HepG2 (cell line): ENCODE data around the gene TNFAIP8L1. TPM values are rescaled to one million over a fixed set of nuclear protein-coding genes. Genes with fewer than 3 reads are reported as not detected.

ENCODE experiments used
- ATAC-seq: fragments of 200-7000 bp; cut with Tn5 transposase; 3 replicates; pipeline ENCODE4 v1.9.1; 2020; ENCODE audit warnings: mild to moderate bottlenecking, moderate library complexity
- BruUV-seq: library from RNA; stranded (reverse); fragments of 400-500 nt; replicated peaks from 2 replicates; lab custom pipeline; 2021; lab: Mats Ljungman, UMichigan
- CTCF ChIA-PET: fragments of 300-600 bp; formaldehyde crosslinking; extraction: SDS; loops from one replicate; lab custom pipeline; 2021; ENCODE audit warnings: low total read pairs, inconsistent platforms, low intra/inter-chr PET ratio; lab: Yijun Ruan, JAX
- POLR2A ChIA-PET: fragments of 350-600 bp; sonication (Branson Sonifier 250); formaldehyde crosslinking; loops from one replicate; lab custom pipeline; 2020; ENCODE audit warnings: antibody characterized with exemption, inconsistent platforms; lab: Yijun Ruan, JAX
- DNase-seq: peaks from one replicate; pipeline ENCODE4 v3.0.0-alpha.2; 2015; ENCODE audit warnings: low spot score
- FAIRE-seq: peaks from 3 replicates; lab custom pipeline; 2011; peaks lifted over from hg19 to GRCh38; lab: Jason Lieb, UNC
- H2AFZ ChIP-seq: one replicate; pipeline ENCODE4 v1.6.1; 2011; ENCODE audit warnings: low read length, inconsistent platforms
- H3K27ac ChIP-seq: fragments of 300-600 bp; 3 replicates; pipeline ENCODE4 v1.8.0; 2011; ENCODE audit warnings: mixed run types, mild to moderate bottlenecking, mixed read lengths, low read length, inconsistent platforms; ENCODE audit not compliant: insufficient read depth; ENCODE audit errors: extremely low read length
- H3K27me3 ChIP-seq, 2 experiments: fragments of 200-600 bp in 1 of 2; 2 replicates in 1 of 2; 3 replicates in 1 of 2; pipeline versions ENCODE4 v1.6.0 to v1.8.0; 2011; ENCODE audit warnings: low read length in 2 of 2, mild to moderate bottlenecking in 2 of 2, moderate library complexity in 2 of 2, inconsistent platforms in 1 of 2; ENCODE audit not compliant: insufficient read depth in 2 of 2, control insufficient read depth in 1 of 2
- H3K36me3 ChIP-seq, 2 experiments: fragments of 200-600 bp in 1 of 2; replicated peaks in 1 of 2; 2 replicates in 1 of 2; 3 replicates in 1 of 2; pipeline versions ENCODE4 v1.5.1 to v1.8.0; 2011; ENCODE audit warnings: low read length in 2 of 2, inconsistent platforms in 1 of 2; ENCODE audit not compliant: insufficient read depth in 2 of 2, control insufficient read depth in 1 of 2
- H3K4me1 ChIP-seq: 2 replicates; pipeline ENCODE4 v1.5.1; 2012; ENCODE audit warnings: low read length, inconsistent platforms; ENCODE audit not compliant: insufficient read depth
- H3K4me2 ChIP-seq: 2 replicates; pipeline ENCODE4 v1.6.0; 2011; ENCODE audit warnings: low read depth, low read length, inconsistent platforms
- H3K4me3 ChIP-seq, 3 experiments: fragments of 200-600 bp in 1 of 3; sonication (generic), shearing (Covaris generic) in 1 of 3; replicated peaks in 1 of 3; 2 replicates each; pipeline ENCODE4 v1.5.1; 2011 to 2016; ENCODE audit warnings: low read length in 3 of 3, inconsistent platforms in 2 of 3, low read depth in 2 of 3, mild to moderate bottlenecking in 2 of 3, control low read depth in 1 of 3, mixed read lengths in 1 of 3; ENCODE audit not compliant: insufficient read depth in 1 of 3
- H3K79me2 ChIP-seq: one replicate; pipeline ENCODE4 v1.6.1; 2011; ENCODE audit warnings: low read length, inconsistent platforms; ENCODE audit not compliant: insufficient read depth
- H3K9ac ChIP-seq: 2 replicates; pipeline ENCODE4 v1.6.0; 2011; ENCODE audit warnings: mild to moderate bottlenecking, low read depth, low read length, inconsistent platforms; ENCODE audit not compliant: insufficient read depth
- H3K9me3 ChIP-seq: 2 replicates; pipeline ENCODE4 v1.5.1; 2012; ENCODE audit warnings: mild to moderate bottlenecking, low read length
- H4K20me1 ChIP-seq: 2 replicates; pipeline ENCODE4 v1.6.0; 2011; ENCODE audit warnings: inconsistent platforms, mild to moderate bottlenecking, low read length, moderate library complexity; ENCODE audit not compliant: insufficient read depth
- AHDC1 ChIP-seq: sonication (generic); formaldehyde crosslinking; IDR thresholded peaks from 2 replicates; pipeline ENCODE4 v1.5.1; 2020; ENCODE audit warnings: mild to moderate bottlenecking, missing genetic modification reagents, borderline replicate concordance
- CBX1 ChIP-seq: IDR thresholded peaks from one replicate; pipeline ENCODE4 v1.6.1; 2016; ENCODE audit warnings: antibody characterized with exemption, low read depth
- GABPB1 ChIP-seq: IDR thresholded peaks from 2 replicates; pipeline ENCODE4 v1.6.1; 2016; ENCODE audit warnings: mild to moderate bottlenecking, missing genetic modification reagents, moderate library complexity, missing compliant biosample characterization
- GATAD1 ChIP-seq: IDR thresholded peaks from 2 replicates; pipeline ENCODE4 v1.6.1; 2016; ENCODE audit warnings: missing genetic modification reagents, missing compliant biosample characterization
- GATAD2A ChIP-seq: IDR thresholded peaks from 2 replicates; pipeline ENCODE4 v1.6.1; 2016
- GTF3A ChIP-seq: sonication (generic); formaldehyde crosslinking; conservative IDR thresholded peaks from 2 replicates; pipeline ENCODE4 v1.4.0; 2020; ENCODE audit warnings: mild to moderate bottlenecking, missing genetic modification reagents
- HNRNPLL ChIP-seq: fragments of 200-400 bp; formaldehyde crosslinking; IDR thresholded peaks from 2 replicates; pipeline ENCODE4 v1.6.1; 2017; ENCODE audit warnings: mild to moderate bottlenecking, low read depth, low read length; ENCODE audit not compliant: poor library complexity, severe bottlenecking
- KLF6 ChIP-seq: IDR thresholded peaks from 2 replicates; pipeline ENCODE4 v1.8.0; 2016; ENCODE audit warnings: missing biosample characterization, missing genetic modification reagents
- RFXAP ChIP-seq: sonication (generic); formaldehyde crosslinking; IDR thresholded peaks from 2 replicates; pipeline ENCODE4 v1.4.0; 2020; ENCODE audit warnings: missing genetic modification reagents, borderline replicate concordance
- RXRA ChIP-seq: sonication (generic); formaldehyde crosslinking; IDR thresholded peaks from 2 replicates; pipeline ENCODE4 v1.5.1; 2020; ENCODE audit warnings: missing genetic modification reagents
- TCF12 ChIP-seq, 2 experiments: fragments of 450-650 bp in 1 of 2; sonication (generic) in 1 of 2; formaldehyde crosslinking in 1 of 2; IDR thresholded peaks; 2 replicates each; pipeline versions ENCODE4 v1.6.1 to v1.8.0; 2017 to 2022; ENCODE audit warnings: antibody characterized with exemption in 1 of 2, mild to moderate bottlenecking in 1 of 2, missing genetic modification reagents in 1 of 2, moderate library complexity in 1 of 2
- TEAD3 ChIP-seq: optimal IDR thresholded peaks from 2 replicates; pipeline ENCODE3; 2016; ENCODE audit warnings: borderline replicate concordance
- ZNF101 ChIP-seq: sonication (generic); formaldehyde crosslinking; IDR thresholded peaks from 2 replicates; pipeline ENCODE4 v1.4.0; 2020; ENCODE audit warnings: mild to moderate bottlenecking, low read depth, missing genetic modification reagents, borderline replicate concordance
- ZNF121 ChIP-seq: sonication (generic); formaldehyde crosslinking; IDR thresholded peaks from 2 replicates; pipeline ENCODE4 v1.5.0; 2020; ENCODE audit warnings: mild to moderate bottlenecking, missing genetic modification reagents
- ZNF205 ChIP-seq: IDR thresholded peaks from 2 replicates; pipeline ENCODE4 v1.6.1; 2018; ENCODE audit warnings: missing biosample characterization, missing genetic modification reagents
- ZNF484 ChIP-seq: sonication (generic); formaldehyde crosslinking; IDR thresholded peaks from 2 replicates; pipeline ENCODE4 v1.5.1; 2020; ENCODE audit warnings: mild to moderate bottlenecking, low read depth, missing genetic modification reagents, borderline replicate concordance
- ZNF629 ChIP-seq: sonication (generic); formaldehyde crosslinking; conservative IDR thresholded peaks from 2 replicates; pipeline ENCODE4 v1.5.0; 2020; ENCODE audit warnings: missing genetic modification reagents
- ZNF672 ChIP-seq: sonication (generic); formaldehyde crosslinking; IDR thresholded peaks from 2 replicates; pipeline ENCODE4 v1.8.1; 2022; ENCODE audit warnings: missing genetic modification reagents
- ZNF724P ChIP-seq: sonication (generic); formaldehyde crosslinking; IDR thresholded peaks from 2 replicates; pipeline ENCODE4 v1.8.0; 2022; ENCODE audit warnings: missing genetic modification reagents, borderline replicate concordance
- ZNF891 ChIP-seq: sonication (generic); formaldehyde crosslinking; IDR thresholded peaks from 2 replicates; pipeline ENCODE4 v1.5.0; 2020; ENCODE audit warnings: mild to moderate bottlenecking, missing genetic modification reagents
- WGBS: methylation state at CpG from one replicate; pipeline ENCODE4 v1.1.6; 2017; ENCODE audit warnings: low lambda C conversion rate; 5-methylcytosine and 5-hydroxymethylcytosine counted together
- in situ Hi-C: cut with HindIII; loops from 2 replicates; pipeline ENCODE4 v1.10.0; 2017; ENCODE audit warnings: low pct_unique_long_range_greater_than_20kb; ENCODE audit not compliant: extremely low pct_ligation_motif_present
- intact Hi-C: fragments of 100-400 bp; cut with micrococcal nuclease; formaldehyde crosslinking; loops from one replicate; pipeline ENCODE4 v1.10.0; 2022; ENCODE audit not compliant: unreplicated experiment
- polyA plus RNA-seq, 8 experiments: library from polyadenylated mRNA; depleted of rRNA in 3 of 8; stranded (reverse) in 7 of 8; unstranded in 1 of 8; fragments of >200 nt; fragmentation: Illumina TruSeq in 4 of 8; extraction: Trizol in 4 of 8; gene quantifications; 2 replicates each; pipeline versions ENCODE4 v1.2.1 to v1.2.3, GENCODE V29; 2011 to 2016; ENCODE audit warnings: low read depth in 4 of 8, missing spikeins in 1 of 8, mixed read lengths in 1 of 8; ENCODE audit not compliant: insufficient read depth in 1 of 8
- total RNA-seq, 5 experiments: library from RNA; depleted of rRNA; stranded (reverse); fragments of >200 nt; fragmentation: Illumina TruSeq; extraction: Trizol; gene quantifications; 2 replicates each; pipeline ENCODE4 v1.2.3, GENCODE V29; 2016; ENCODE audit warnings: low read depth in 1 of 5

TNFAIP8L1 gene
- total and polyA plus RNA-seq, 2 of the 13 experiments (the other 11 are each of a cell fraction or from before 2014, with no cell fraction given) = 13.4 to 21.4 TPM

GRCh38 chr19:4624733-4625362 is 14.5 kb upstream of the TNFAIP8L1 start:
- FAIRE-seq (peak; percentile 93), ATAC-seq (peak; percentile 62), DNase-seq (peak; percentile 66)
- CTCF ChIA-PET = interaction anchor here (0.8 kb wide), 1 partner anchor 49 kb away, joined by 3 read pairs; no protein-coding TSS in a partner anchor
- Histone ChIP-seq H2AFZ (no peak overlapping the region), H3K4me3 (peak overlapping the region in 1 of 3 experiments; percentile 16; a peak in 1 of 6 replicates), H4K20me1 (no peaks in the 10 kb centered on the region), H3K27ac (peak overlapping the region; percentile 61), H3K27me3 (peaks cover 0 to 1% of the 10 kb centered on the region in 2 experiments; a peak in 1 of 5 replicates), H3K9me3 (no peaks in the 10 kb centered on the region), H3K36me3 (no peaks in the 10 kb centered on the region), H3K9ac (no peak overlapping the region), H3K79me2 (no peaks in the 10 kb centered on the region), H3K4me2 (peak overlapping the region; percentile 51), H3K4me1 (peaks cover 49% of the 10 kb centered on the region)
- BruUV-seq = no TSS peak
- 2% methylated on average over 6 of the region's 6 CpGs for WGBS
- intact Hi-C loops = loop anchor here (5.0 kb wide), 1 partner anchor 38 kb away; no protein-coding TSS in a partner anchor
- in situ Hi-C loops = no loop called here
- POLR2A ChIA-PET = interaction anchor here (0.7 to 1.0 kb wide), 2 partner anchors 10 to 90 kb away, joined by 3 read pairs; partner anchors contain the start of gene PLIN5
- no peak for TF ChIP-seq CBX1
- no peak for TF ChIP-seq HNRNPLL
- TF ChIP-seq GATAD1 (CRISPR knock-in tag) = no peak
- 0 out of 2 replicates have a peak, but pooled peaks have one; percentile 18 for TF ChIP-seq RFXAP (CRISPR knock-in tag)
- no peak for TF ChIP-seq ZNF672 (CRISPR knock-in tag)
- peak; percentile 31; the same call in 1 of the 2 replicates for TF ChIP-seq GATAD2A (CRISPR knock-in tag)
- TF ChIP-seq GABPB1 (CRISPR knock-in tag) = no peak
- TF ChIP-seq TCF12 (IDR thresholded peaks at IDR 0.05) = no peak
- no peak for TF ChIP-seq TCF12 (CRISPR knock-in tag; IDR thresholded peaks at IDR 0.05)
- TF ChIP-seq ZNF484 (CRISPR knock-in tag) = no peak
- TF ChIP-seq AHDC1 (CRISPR knock-in tag) = no peak
- no peak for TF ChIP-seq ZNF101 (CRISPR knock-in tag)
- TF ChIP-seq ZNF121 = 0 out of 2 replicates have a peak, but pooled peaks have one; percentile 33
- no peak for TF ChIP-seq GTF3A (CRISPR knock-in tag)
- 0 out of 2 replicates have a peak, but pooled peaks have one; percentile 19 for TF ChIP-seq RXRA (CRISPR knock-in tag)
- no peak for TF ChIP-seq KLF6 (CRISPR knock-in tag)
- TF ChIP-seq ZNF891 = no peak
- TF ChIP-seq TEAD3 (CRISPR knock-in tag) = peak; percentile 48
- no peak for TF ChIP-seq ZNF205 (CRISPR knock-in tag)
- TF ChIP-seq ZNF629 = peak; percentile 80
- no peak for TF ChIP-seq ZNF724P
